ACHN (cell line): ENCODE measurements around the gene KCNQ5.

Experiments
- DNase-seq: peaks from one replicate; pipeline ENCODE4 v3.0.0-alpha.2; 2015
- in situ Hi-C: cut with HindIII; loops from 2 replicates; pipeline ENCODE4 v1.10.0; 2017; ENCODE audit warnings: low sequenced_read_pairs, low pct_ligation_motif_present, low pct_unique_long_range_greater_than_20kb

The KCNQ5 gene

DNA sequence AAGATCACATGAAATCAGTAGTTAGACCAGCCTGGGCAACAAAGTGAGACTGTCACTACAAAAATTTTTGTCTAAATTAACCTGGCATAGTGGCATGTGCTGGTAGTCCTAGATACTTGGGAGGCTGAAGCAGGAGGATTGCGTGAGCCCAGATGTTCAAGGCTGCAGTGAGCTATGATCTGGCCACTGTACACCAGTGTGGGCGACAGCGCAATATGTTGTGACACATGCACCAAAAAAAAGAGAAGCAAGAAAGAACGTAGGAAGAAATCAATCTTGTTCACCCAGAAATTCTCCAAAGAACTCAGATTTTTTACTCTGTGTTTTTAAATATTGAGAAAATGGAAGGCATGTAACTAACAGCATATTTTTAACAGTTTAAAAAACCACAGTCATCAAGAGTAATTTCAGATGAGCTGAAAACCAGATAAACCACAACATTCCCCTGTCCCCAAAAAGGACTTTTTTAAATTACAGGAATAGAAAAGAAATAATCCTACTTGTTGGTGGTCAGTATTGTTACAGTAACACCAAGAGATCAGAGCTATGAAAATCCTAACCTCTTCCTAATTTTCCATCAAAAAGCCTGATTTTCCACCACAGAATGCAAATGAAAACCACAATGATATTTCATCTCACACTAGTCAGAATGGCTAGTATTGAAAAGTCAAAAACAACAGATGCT, 363.3 kb downstream of the KCNQ5 start:
- DNase-seq: no peak
- in situ Hi-C loops: no loop called here

DNA sequence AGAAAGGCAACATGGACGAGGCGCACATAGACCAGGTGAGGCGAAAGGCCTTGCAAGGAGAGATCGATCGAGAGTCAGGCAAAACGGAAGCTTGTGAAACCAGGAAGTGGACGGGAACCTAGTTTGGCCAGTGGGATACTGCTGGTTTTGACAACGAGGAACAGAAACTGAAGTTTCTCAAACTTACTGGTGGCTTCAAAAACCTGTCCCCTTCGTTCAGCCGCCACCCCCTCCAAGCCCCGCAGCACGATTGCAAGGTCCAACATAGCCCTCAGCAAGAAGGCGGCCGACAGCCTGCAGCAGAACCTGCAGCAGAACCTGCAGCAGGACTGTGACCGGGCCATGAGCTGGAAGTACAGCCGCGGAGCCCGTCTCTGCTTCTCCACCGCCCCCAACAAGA, 365.4 kb downstream of the KCNQ5 start:
- in situ Hi-C loops: no loop called here
- no peak for DNase-seq

DNA sequence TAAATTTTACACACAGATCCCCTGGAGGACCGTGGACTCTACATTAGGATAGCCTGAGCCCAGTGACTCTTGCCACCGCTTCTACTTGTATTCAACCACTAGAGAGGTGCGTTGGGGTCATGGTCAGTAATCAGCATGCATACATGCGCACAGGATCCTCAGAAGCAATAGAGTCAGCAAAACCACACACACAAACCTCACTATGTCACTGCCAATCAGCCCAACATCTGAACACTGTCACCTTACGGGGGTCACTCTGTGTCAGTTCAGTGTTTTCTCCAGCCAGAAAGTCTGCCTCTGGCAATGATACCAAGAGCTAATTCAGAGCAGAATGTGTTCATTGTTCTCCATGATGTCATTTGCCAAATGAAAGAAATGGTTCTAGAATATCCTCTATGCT, 378.1 kb downstream of the KCNQ5 start:
- no peak for DNase-seq
- in situ Hi-C loops: no loop called here

DNA sequence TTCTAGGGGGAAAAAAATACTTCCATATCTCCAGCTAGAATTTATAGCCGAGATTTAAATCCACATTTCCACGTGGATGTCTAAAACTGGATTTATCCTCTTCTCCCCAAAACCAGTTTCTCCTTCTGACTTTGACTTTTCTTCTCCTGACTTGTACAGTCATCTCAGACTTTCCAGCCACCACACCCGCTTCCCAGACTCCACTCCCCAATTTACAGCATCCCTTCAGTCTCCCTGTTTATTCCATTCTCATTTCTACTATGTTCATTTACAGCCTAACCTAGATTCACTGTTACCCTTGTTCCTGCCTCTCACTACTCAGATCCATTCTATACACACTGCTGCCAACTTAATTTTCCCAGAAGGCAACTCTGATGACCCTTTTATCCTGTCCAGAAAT, 378.6 kb downstream of the KCNQ5 start:
- in situ Hi-C loops: no loop called here
- DNase-seq: no peak

DNA sequence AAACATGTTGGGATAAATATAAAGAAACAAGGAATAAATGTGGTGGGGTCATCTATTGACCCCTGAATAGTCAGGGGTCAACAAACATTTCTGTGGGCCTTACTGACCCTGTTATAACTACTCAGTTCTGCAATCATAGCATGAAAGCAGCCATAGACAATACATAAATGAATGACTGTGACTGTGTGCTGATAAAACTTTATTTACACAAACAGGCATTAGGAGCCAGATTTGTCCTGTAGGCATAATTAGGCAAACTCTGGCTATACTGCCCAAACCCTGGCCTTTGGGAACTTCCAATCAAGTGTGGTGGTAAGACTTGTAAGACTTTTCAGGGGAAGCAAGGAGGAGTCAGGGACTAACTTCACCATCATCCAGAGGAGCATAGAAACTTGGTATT, 380.7 kb downstream of the KCNQ5 start:
- in situ Hi-C loops: no loop called here
- no peak for DNase-seq

GRCh38 chr6:73003302-73003701, 381.4 kb downstream of the KCNQ5 start:
- in situ Hi-C loops: no loop called here

GRCh38 chr6:73004231-73004630, 382.4 kb downstream of the KCNQ5 start:
- in situ Hi-C loops: no loop called here
- no peak for DNase-seq

More at GRCh38 chr6:73003302-73003701, 381.4 kb downstream of the KCNQ5 start:
- no peak for DNase-seq

DNA sequence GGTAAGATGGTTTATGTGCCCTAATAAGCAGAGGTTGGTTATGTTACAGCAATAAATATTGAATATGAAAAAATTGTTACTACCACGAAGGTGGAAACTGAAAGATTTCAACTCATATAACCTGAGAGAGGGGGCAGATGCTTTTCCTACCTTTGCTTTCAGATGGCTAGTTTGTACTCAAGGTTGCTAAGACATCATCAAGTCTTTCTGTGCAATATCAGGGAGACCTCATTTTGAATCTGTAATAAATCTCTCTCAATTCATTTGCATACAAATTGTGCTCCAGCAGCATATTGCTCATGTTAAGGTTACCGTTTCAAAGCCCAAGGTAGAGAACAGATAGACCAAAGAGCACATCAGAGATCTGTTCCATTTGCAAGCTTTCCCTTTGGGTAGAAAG, 383.0 kb downstream of the KCNQ5 start:
- in situ Hi-C loops: no loop called here
- DNase-seq: no peak

DNA sequence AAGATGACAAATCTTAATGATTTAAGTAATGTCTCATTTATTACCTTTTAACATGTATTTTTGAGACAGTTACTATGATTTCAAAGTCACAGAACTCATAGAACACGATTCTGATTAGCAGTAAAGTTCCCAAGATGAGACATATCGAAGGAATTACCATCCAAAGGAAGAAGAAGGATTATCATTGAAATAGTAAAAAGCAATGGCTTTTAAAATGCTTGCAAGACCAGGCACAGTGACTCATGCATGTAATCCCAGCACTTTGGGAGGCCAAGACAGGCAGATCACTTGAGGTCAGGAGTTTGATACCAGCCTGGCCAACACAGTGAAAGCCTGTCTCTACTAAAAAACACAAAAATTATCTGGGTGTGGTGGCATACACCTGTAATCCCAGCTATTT, 384.3 kb downstream of the KCNQ5 start:
- DNase-seq: no peak
- in situ Hi-C loops: no loop called here

DNA sequence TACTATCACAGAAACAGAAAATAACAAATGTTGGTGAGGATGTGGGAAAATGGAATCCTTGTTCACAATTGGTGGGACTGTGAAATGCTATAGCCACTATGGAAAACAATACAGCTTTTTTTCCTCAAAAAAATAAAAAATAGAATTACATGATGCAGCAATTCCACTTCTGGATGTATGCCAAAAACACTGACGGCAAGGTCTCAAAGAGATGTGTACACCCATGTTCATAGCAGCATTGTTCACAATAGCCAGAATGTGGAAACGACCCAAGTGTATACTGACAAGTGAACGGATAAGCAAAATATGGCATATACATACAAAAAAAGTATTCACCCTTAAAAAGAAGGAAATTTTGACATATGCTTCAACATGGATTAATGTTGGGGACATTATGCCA, 390.1 kb downstream of the KCNQ5 start:
- in situ Hi-C loops: no loop called here
- no peak for DNase-seq

GRCh38 chr6:73017476-73017875, 395.6 kb downstream of the KCNQ5 start:
- DNase-seq: no peak
- in situ Hi-C loops: no loop called here

DNA sequence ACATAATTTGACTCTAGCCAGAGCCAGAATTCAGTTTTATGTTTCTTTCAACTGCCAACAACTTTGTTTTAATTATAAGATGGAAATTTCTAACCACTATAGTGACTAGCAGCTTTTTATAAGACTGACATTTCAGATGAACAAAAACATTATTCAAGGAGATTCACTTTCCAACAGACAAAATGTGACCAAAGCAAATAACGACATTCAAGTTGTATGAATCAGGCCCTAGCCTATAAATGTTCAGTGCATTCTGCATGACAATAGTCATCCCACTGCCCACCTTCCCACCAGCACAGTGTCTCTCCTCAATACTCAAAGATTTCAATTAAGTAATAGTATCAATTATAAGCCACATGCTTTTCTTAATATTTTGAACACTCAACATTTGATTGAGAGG, 402.7 kb downstream of the KCNQ5 start:
- in situ Hi-C loops: no loop called here

DNA sequence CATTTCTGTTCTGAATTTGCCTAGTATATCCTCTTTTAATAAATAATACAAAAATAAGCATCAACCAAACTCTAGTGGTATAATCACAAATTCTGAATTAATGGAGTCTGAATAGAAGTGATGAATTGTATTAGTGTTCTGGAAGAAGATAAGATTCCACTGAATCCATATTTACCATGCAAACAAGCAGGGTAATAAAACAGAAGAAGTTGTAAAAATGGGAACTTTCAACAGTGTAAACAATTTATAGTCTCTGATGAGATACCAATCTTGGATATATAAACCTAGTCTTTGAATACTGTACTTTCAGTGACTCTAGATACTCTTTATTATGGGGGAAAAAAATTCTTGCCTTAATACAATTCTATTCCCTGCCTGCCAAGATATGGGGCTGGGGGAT, 405.8 kb downstream of the KCNQ5 start:
- in situ Hi-C loops: no loop called here
- no peak for DNase-seq

More for the DNA sequence above, 402.7 kb downstream of the KCNQ5 start:
- no peak for DNase-seq

- DNase-seq: no peak
- in situ Hi-C loops: no loop called here
Measured at GRCh38 chr6:73028124-73028766, 406.4 kb downstream of the KCNQ5 start.

GRCh38 chr6:73028893-73029450, 407.1 kb downstream of the KCNQ5 start:
- DNase-seq: no peak
- in situ Hi-C loops: no loop called here

GRCh38 chr6:73030257-73030656, 408.4 kb downstream of the KCNQ5 start:
- no peak for DNase-seq
- in situ Hi-C loops: no loop called here

DNA sequence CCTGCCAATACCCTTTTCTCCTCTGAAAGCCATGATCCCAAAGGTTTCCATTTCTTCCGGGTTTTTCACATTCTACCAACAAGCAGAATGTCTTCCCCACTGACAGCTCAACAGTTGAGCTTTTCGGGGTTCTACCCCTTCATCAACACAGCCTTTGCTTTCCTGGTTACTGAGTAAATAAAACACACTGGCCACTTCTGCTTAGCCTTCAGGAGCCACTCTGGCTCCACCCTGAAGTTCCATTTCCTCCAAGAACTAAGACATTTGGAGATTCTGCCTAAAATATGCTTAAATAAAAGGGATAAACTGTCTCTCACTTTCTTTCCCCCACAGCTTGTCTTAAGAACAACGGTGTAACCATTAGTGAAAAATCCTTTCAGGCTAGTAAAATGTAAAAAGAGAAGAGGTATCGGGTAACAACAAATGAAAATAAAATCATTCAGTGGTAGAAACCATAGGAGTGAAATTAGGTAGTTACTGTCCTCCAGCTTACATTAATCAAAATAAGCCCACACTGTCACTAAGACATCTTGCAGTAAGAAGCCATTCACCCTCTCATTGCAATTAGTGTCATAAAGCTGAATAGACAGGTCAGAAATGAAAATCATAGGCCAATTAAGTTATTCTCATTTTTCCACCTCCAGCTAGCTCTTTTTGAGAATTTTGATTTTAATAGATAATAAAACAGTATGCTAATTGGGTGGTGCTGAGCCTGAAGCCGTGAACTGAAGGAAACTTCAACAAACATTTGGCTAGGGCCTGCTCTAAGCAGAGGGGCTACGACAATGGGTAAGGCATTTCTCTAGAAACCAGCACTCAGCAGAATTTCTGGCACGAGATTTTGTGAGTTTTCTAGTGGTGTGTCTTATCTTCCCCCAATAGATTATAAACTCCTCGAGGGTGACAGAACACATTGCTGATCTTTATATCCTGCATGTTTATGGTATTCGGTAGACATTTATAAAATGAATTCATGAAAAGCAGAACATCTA, 409.2 kb downstream of the KCNQ5 start:
- no peak for DNase-seq
- in situ Hi-C loops: no loop called here

DNA sequence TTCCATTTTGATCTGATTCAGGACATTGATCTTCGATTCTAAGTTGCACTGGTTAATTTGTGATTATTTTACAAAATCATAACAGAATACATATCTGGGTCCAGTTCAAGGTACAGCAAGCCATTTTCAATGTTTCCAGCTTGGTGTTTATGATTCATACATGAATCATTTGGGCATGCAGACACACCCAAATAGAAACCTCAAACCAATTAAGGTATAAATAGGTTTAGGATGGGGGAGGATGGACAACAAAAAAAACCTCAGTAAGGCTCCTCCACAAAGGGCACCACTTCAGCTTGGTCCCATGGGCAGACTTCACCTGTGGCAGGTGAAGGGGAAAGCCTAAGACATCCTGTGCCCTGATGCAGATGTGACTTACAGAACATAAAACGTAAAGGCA, 410.7 kb downstream of the KCNQ5 start:
- no peak for DNase-seq
- in situ Hi-C loops: no loop called here

DNA sequence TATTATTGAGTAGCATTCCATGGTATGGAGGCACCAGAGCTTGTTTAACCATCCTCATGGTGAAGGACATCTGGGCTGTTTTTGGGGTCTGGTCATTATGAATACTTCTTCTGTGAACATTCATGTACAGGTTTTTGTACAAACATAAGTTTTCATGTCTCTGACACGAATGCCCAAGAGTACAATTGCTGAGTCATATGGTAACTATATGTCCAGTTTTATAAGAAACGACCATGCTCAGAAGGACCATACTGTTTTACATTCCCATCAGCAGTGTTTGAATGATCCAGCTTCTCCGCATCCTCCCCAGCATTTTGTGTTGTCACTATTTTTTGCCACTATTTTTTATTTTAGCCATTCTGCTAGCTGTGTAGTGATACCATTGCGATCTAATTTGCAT, 414.8 kb downstream of the KCNQ5 start:
- in situ Hi-C loops: no loop called here
- no peak for DNase-seq
